ENCODE results near the gene BOC. TPM values are rescaled to one million over a fixed set of nuclear protein-coding genes. Genes with fewer than 3 reads are reported as not detected.

Gene BOC
- total and polyA plus RNA-seq, 2 donors from 2014 or later, result 6.1 to 22.2 TPM

DNA sequence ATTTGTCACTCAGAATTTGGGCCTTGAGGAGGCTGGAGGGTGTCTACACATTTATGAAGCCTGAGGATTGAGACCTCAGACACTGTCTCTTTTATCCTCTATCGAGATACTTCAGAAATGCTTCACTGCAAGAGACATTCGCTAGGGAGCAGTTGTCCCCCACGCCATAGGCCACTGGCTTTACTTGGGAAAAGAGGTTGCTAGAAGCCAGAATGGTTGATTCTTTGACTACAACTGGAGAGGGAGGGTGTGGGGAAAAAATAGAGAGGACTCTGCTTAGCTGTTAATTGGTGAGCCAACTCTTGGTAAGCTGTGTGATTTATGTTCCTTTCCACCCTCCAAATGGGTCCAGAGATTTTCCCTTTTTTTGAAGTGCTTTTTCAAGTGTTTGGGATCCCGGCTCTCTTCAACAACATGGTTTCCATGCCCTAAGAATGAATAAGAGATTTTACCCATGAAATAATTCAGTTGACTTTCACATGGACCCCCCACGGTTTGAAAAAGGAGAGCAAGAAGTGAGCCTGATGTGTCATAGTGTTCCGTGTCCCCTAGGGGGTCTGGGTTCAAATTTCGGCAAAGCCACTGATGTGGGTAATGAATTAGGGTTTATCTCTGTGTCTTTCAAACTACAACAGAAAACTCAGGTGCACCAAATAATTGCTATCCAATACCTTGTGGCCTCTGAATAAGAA, 2.7 kb downstream of the BOC start:
- no peaks in the 10 kb centered on the region for H3K27me3 ChIP-seq (ENCODE audit: control insufficient read depth, insufficient read depth, low read length)
- H3K4me3 ChIP-seq (ENCODE audit: low read length in 3 of 3), result peak overlapping the region in 1 of 3 donors; percentile 83
- H3K36me3 ChIP-seq (ENCODE audit: control insufficient read depth in 2 of 3, insufficient read depth in 3 of 3, low read length in 3 of 3), result no peaks in the 10 kb centered on the region
- H3K9ac ChIP-seq (ENCODE audit: low read length in 3 of 3), result no peak overlapping the region
- DNase-seq (no peak), FAIRE-seq (no peak)
- H3K4me1 ChIP-seq (ENCODE audit: control insufficient read depth in 2 of 3, insufficient read depth in 2 of 3, low read depth in 1 of 3, low read length in 3 of 3), result peaks cover 0 to 4% (median 0%) of the 10 kb centered on the region in 3 donors
- TF ChIP-seq, protein P1, sequence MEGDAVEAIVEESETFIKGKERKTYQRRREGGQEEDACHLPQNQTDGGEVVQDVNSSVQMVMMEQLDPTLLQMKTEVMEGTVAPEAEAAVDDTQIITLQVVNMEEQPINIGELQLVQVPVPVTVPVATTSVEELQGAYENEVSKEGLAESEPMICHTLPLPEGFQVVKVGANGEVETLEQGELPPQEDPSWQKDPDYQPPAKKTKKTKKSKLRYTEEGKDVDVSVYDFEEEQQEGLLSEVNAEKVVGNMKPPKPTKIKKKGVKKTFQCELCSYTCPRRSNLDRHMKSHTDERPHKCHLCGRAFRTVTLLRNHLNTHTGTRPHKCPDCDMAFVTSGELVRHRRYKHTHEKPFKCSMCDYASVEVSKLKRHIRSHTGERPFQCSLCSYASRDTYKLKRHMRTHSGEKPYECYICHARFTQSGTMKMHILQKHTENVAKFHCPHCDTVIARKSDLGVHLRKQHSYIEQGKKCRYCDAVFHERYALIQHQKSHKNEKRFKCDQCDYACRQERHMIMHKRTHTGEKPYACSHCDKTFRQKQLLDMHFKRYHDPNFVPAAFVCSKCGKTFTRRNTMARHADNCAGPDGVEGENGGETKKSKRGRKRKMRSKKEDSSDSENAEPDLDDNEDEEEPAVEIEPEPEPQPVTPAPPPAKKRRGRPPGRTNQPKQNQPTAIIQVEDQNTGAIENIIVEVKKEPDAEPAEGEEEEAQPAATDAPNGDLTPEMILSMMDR (IDR thresholded peaks at IDR 0.05; ENCODE audit: borderline replicate concordance, extremely low read depth, insufficient read depth), result no peak
- intact Hi-C loops (cut with DNase I), result no loop called here
- H3K27ac ChIP-seq (ENCODE audit: low read depth in 2 of 2, low read length in 2 of 2), result no peak overlapping the region
- H3K9me3 ChIP-seq (ENCODE audit: control insufficient read depth in 2 of 3, insufficient read depth in 1 of 3, low read length in 3 of 3), result no peaks in the 10 kb centered on the region

DNA sequence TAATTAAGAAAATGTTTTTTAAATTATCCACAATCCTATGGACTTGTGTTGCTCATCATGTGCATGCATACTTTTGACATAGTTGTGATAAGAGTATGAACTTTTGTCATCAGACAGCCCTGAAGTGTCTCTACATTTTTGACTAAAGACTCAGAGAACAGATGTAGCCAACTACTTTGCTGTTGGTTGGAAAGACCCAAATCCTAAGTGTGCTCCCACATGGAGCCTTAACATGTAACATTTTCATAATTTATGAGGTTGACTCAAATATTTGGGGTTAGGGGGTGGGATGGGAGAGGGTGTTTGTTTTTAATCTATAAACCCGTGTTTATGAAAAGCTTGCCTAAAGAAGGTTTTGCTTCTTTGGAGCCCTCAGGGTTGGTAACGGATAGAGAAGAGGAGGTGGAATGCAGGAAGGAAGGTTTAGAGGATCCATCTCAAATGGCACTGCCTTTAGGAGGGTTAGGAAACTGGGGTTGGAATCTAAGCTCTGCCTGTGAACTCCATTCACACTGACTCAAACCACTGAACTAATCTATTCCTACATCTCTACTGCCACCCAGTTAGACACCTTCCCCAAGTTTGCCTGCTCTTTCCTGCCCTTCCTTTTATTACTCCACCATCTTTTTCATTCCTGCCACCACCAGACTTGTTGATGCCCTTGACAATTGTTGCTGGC, 3.7 kb downstream of the BOC start:
- Histone ChIP-seq H3K27me3 (ENCODE audit: control insufficient read depth, insufficient read depth, low read length) (no peaks in the 10 kb centered on the region), H3K4me3 (ENCODE audit: low read length in 3 of 3) (no peak overlapping the region), H3K9ac (ENCODE audit: low read length in 3 of 3) (no peak overlapping the region), H3K4me1 (ENCODE audit: control insufficient read depth in 2 of 3, insufficient read depth in 2 of 3, low read depth in 1 of 3, low read length in 3 of 3) (peaks cover 0 to 4% (median 0%) of the 10 kb centered on the region in 3 donors), H3K27ac (ENCODE audit: low read depth in 2 of 2, low read length in 2 of 2) (no peak overlapping the region), H3K36me3 (ENCODE audit: control insufficient read depth in 2 of 3, insufficient read depth in 3 of 3, low read length in 3 of 3) (peaks cover 0 to 2% (median 0%) of the 10 kb centered on the region in 3 donors), H3K9me3 (ENCODE audit: control insufficient read depth in 2 of 3, insufficient read depth in 1 of 3, low read length in 3 of 3) (no peaks in the 10 kb centered on the region)
- intact Hi-C loops (cut with DNase I), result no loop called here
- no peak for FAIRE-seq
- no peak for DNase-seq
- TF ChIP-seq, protein P1 (IDR thresholded peaks at IDR 0.05; ENCODE audit: borderline replicate concordance, extremely low read depth, insufficient read depth), result no peak

DNA sequence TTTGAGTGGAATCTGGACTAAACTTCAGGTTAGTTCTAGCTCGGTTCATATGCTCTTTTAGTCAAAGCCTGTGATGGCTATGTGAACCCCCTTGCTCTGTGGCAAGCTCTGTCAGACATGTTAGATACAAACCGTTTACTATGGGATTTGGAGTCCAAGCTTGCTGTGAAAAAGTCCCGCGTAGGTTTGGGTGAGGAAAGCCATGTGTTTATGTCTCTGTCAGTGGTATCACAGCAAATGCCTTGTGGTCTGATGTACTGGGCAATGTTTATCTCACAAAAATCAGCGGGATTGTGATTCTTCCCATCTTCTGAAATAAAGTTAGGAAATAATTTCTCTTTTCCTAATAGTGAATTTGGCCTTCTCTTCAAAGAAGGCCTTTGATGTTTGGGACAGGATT, 5.0 kb downstream of the BOC start:
- TF ChIP-seq, protein P1 (IDR thresholded peaks at IDR 0.05; ENCODE audit: borderline replicate concordance, extremely low read depth, insufficient read depth), result no peak
- no peak overlapping the region for H3K27ac ChIP-seq (ENCODE audit: low read depth in 2 of 2, low read length in 2 of 2)
- H3K9me3 ChIP-seq (ENCODE audit: control insufficient read depth in 2 of 3, insufficient read depth in 1 of 3, low read length in 3 of 3), result no peaks in the 10 kb centered on the region
- no peak overlapping the region for H3K4me3 ChIP-seq (ENCODE audit: low read length in 3 of 3)
- DNase-seq (no peak), FAIRE-seq (no peak)
- H3K36me3 ChIP-seq (ENCODE audit: control insufficient read depth in 2 of 3, insufficient read depth in 3 of 3, low read length in 3 of 3), result peaks cover 0 to 2% (median 0%) of the 10 kb centered on the region in 3 donors
- no peak overlapping the region for H3K9ac ChIP-seq (ENCODE audit: low read length in 3 of 3)
- peaks cover 0 to 4% (median 0%) of the 10 kb centered on the region in 3 donors for H3K4me1 ChIP-seq (ENCODE audit: control insufficient read depth in 2 of 3, insufficient read depth in 2 of 3, low read depth in 1 of 3, low read length in 3 of 3)
- intact Hi-C loops (cut with DNase I), result no loop called here
- H3K27me3 ChIP-seq (ENCODE audit: control insufficient read depth, insufficient read depth, low read length), result no peaks in the 10 kb centered on the region

Data from kidney (tissue), 14 donors.